GM12874 (cell line): ENCODE measurements around the gene KCNT1.

Source experiments
- CTCF ChIP-seq: IDR thresholded peaks from 2 replicates; pipeline ENCODE4 v1.5.1; 2011; ENCODE audit warnings: low read depth, mild to moderate bottlenecking, control low read depth, low read length, moderate library complexity; ENCODE audit not compliant: insufficient read depth

Gene KCNT1

GRCh38 chr9:135701959-135702721 is at the start of gene KCNT1:
Gene KCNT1, plus strand, starts transcription at chr9:135702185. Its CDS starts 74 bp downstream, at chr9:135702259.
- TF ChIP-seq CTCF, result peak; percentile 88

- TF ChIP-seq CTCF, result no peak
These were observed 46.7 kb upstream of the KCNT1 start for GRCh38 chr9:135655317-135655716.

- no peak for TF ChIP-seq CTCF
These were observed 44.6 kb upstream of the KCNT1 start for GRCh38 chr9:135657416-135657815.

- no peak for TF ChIP-seq CTCF
These were observed 42.7 kb upstream of the KCNT1 start for GRCh38 chr9:135659252-135659651.

- no peak for TF ChIP-seq CTCF
These were observed 41.6 kb upstream of the KCNT1 start for GRCh38 chr9:135660407-135660806.

GRCh38 chr9:135661816-135662560 is 40.0 kb upstream of the KCNT1 start:
- TF ChIP-seq CTCF, result no peak

- no peak for TF ChIP-seq CTCF
These were observed 39.1 kb upstream of the KCNT1 start, which contains the start of gene LCN9 for GRCh38 chr9:135662758-135663450. Gene LCN9, plus strand, starts transcription at chr9:135663309. Its CDS starts 13 bp downstream, at chr9:135663322.
